ENCODE data around the gene NUBP2.

- TF ChIP-seq CTCF (IDR thresholded peaks at IDR 0.05) (no peak), POLR2AphosphoS5 (IDR thresholded peaks at IDR 0.05) (no peak)
Measured at GRCh38 chr16:1784977-1785845, 2.5 kb downstream of the NUBP2 start.

Data from suprapubic skin (tissue), 3 donors.